GM18867 (cell line): ENCODE measurements around the gene LRRC42.

Experiments used
- ATAC-seq: cut with Tn5 transposase; IDR thresholded peaks from one replicate; pipeline ENCODE4 v1.9.1; 2021; ENCODE audit warnings: mild to moderate bottlenecking, moderate library complexity; ENCODE audit not compliant: unreplicated experiment

The LRRC42 gene

GRCh38 chr1:53946252-53947171, at the start of gene LRRC42:
TSS of gene LRRC42 (plus strand) at chr1:53946350. CDS start at chr1:53952000, 5,650 bp downstream.
- peak; percentile 69 for ATAC-seq

- no peak for ATAC-seq
Measured at GRCh38 chr1:53896635-53897229, 49.4 kb upstream of the LRRC42 start.

GRCh38 chr1:53899206-53899628, 46.9 kb upstream of the LRRC42 start:
- no peak for ATAC-seq

GRCh38 chr1:53899708-53900107, 46.4 kb upstream of the LRRC42 start:
- ATAC-seq, result no peak

GRCh38 chr1:53902235-53903138, 43.7 kb upstream of the LRRC42 start:
- ATAC-seq, result no peak

GRCh38 chr1:53905509-53905908, 40.6 kb upstream of the LRRC42 start:
- no peak for ATAC-seq

- no peak for ATAC-seq
Measured at GRCh38 chr1:53906121-53906520, 40.0 kb upstream of the LRRC42 start.

- ATAC-seq, result no peak
Measured at GRCh38 chr1:53909946-53910345, 36.2 kb upstream of the LRRC42 start.

GRCh38 chr1:53911442-53911841, 34.7 kb upstream of the LRRC42 start:
- ATAC-seq, result no peak

- no peak for ATAC-seq
Measured at GRCh38 chr1:53913352-53914033, 32.7 kb upstream of the LRRC42 start.

GRCh38 chr1:53918343-53918742, 27.8 kb upstream of the LRRC42 start:
- ATAC-seq, result no peak

- no peak for ATAC-seq
Measured at GRCh38 chr1:53919675-53920066, 26.5 kb upstream of the LRRC42 start.

GRCh38 chr1:53927376-53927881, 18.7 kb upstream of the LRRC42 start:
- ATAC-seq, result no peak

- ATAC-seq, result no peak
Measured at GRCh38 chr1:53929246-53929960, 16.7 kb upstream of the LRRC42 start.

GRCh38 chr1:53930932-53931331, 15.2 kb upstream of the LRRC42 start:
- ATAC-seq, result no peak

- no peak for ATAC-seq
Measured at GRCh38 chr1:53931523-53931922, 14.6 kb upstream of the LRRC42 start.

GRCh38 chr1:53934170-53934765, 11.9 kb upstream of the LRRC42 start:
- no peak for ATAC-seq

GRCh38 chr1:53936430-53936829, 9.7 kb upstream of the LRRC42 start:
- ATAC-seq, result no peak

GRCh38 chr1:53938136-53938830, 7.9 kb upstream of the LRRC42 start:
- no peak for ATAC-seq
